Activated effector memory CD4-positive, alpha-beta T cell treated with anti-CD3 and anti-CD28 coated beads, Interleukin-2, amount 50 U/mL, for 16 hours (primary cell): ENCODE data around the gene SLC39A7.
A peak's percentile ranks its signal among the peaks of the same experiment; 100 is the strongest.

Experiments used
- DNase-seq: peaks from one replicate; pipeline ENCODE4 v3.0.0-alpha.2; 2020

SLC39A7 gene

GRCh38 chr6:33200219-33201146 lies at the start of gene SLC39A7, which contains the start of gene RXRB:
TSS of gene SLC39A7 (plus strand) at chr6:33200867. CDS start at chr6:33201246, 379 bp downstream.
TSS of gene RXRB (minus strand) at chr6:33200665. CDS start at chr6:33200476, 189 bp downstream.
- peak; percentile 100 for DNase-seq

- DNase-seq: no peak
Observed at GRCh38 chr6:33151050-33151449, 49.6 kb upstream of the SLC39A7 start.

GRCh38 chr6:33154349-33154748 lies 46.3 kb upstream of the SLC39A7 start:
- no peak for DNase-seq

GRCh38 chr6:33156561-33156960 lies 44.1 kb upstream of the SLC39A7 start:
- no peak for DNase-seq

GRCh38 chr6:33156964-33157363 lies 43.7 kb upstream of the SLC39A7 start:
- DNase-seq: no peak

- DNase-seq: no peak
Observed at GRCh38 chr6:33160096-33160495, 40.6 kb upstream of the SLC39A7 start.

- peak; percentile 60 for DNase-seq
Observed at GRCh38 chr6:33160728-33161344, 39.8 kb upstream of the SLC39A7 start.

- DNase-seq: peak; percentile 94
Observed at GRCh38 chr6:33161354-33162331, 39.0 kb upstream of the SLC39A7 start.

- peak; percentile 58 for DNase-seq
Observed at GRCh38 chr6:33163540-33163939, 37.1 kb upstream of the SLC39A7 start.

GRCh38 chr6:33164176-33164575 lies 36.5 kb upstream of the SLC39A7 start:
- DNase-seq: no peak

GRCh38 chr6:33164665-33165373 lies 35.8 kb upstream of the SLC39A7 start:
- no peak for DNase-seq

- no peak for DNase-seq
Observed at GRCh38 chr6:33165581-33166258, 34.9 kb upstream of the SLC39A7 start.

GRCh38 chr6:33166363-33166762 lies 34.3 kb upstream of the SLC39A7 start:
- no peak for DNase-seq

- DNase-seq: peak; percentile 56
Observed at GRCh38 chr6:33166811-33167210, 33.9 kb upstream of the SLC39A7 start.

- peak; percentile 57 for DNase-seq
Observed at GRCh38 chr6:33167374-33168283, 33.0 kb upstream of the SLC39A7 start.

- DNase-seq: peak; percentile 42
Observed at GRCh38 chr6:33168284-33168601, 32.4 kb upstream of the SLC39A7 start.

GRCh38 chr6:33168639-33169038 lies 32.0 kb upstream of the SLC39A7 start:
- no peak for DNase-seq

- peak; percentile 54 for DNase-seq
Observed at GRCh38 chr6:33169291-33170175, 31.1 kb upstream of the SLC39A7 start.
